A673 (cell line): ENCODE measurements around the gene JAG1. TPM values are rescaled to one million over a fixed set of nuclear protein-coding genes. Genes with fewer than 3 reads are reported as not detected.

Experiments used
- BruUV-seq: library from RNA; stranded (reverse); fragments of 400-500 nt; replicated peaks from 2 replicates; lab custom pipeline; 2021; lab: Mats Ljungman, UMichigan
- CTCF ChIA-PET: fragments of 300-600 bp; sonication (Branson Sonifier 250); formaldehyde crosslinking; loops from one replicate; lab custom pipeline; 2022; ENCODE audit warnings: antibody characterized with exemption; lab: Charles Lee
- POLR2A ChIA-PET: fragments of 300-600 bp; sonication (Branson Sonifier 250); formaldehyde crosslinking; loops from one replicate; lab custom pipeline; 2022; ENCODE audit warnings: antibody characterized with exemption; ENCODE audit not compliant: low non-redundant PET; lab: Charles Lee
- DNase-seq: peaks from one replicate; pipeline ENCODE4 v3.0.0-alpha.2; 2015; ENCODE audit warnings: low spot score
- H3K27ac ChIP-seq: fragments of 200-600 bp; sonication (generic); 2 replicates; pipeline ENCODE4 v1.5.1; 2016; ENCODE audit warnings: mixed run types, low read depth, mild to moderate bottlenecking, mixed read lengths, antibody characterized with exemption, low read length; ENCODE audit not compliant: poor library complexity, severe bottlenecking
- H3K27me3 ChIP-seq: fragments of 200-600 bp; sonication (generic); replicated peaks from 2 replicates; pipeline ENCODE4 v1.6.1; 2017; ENCODE audit warnings: mixed run types, low read depth, mild to moderate bottlenecking, mixed read lengths, antibody characterized with exemption, low read length; ENCODE audit not compliant: insufficient read depth, poor library complexity
- H3K36me3 ChIP-seq: fragments of 200-600 bp; sonication (generic); 2 replicates; pipeline ENCODE4 v1.6.1; 2016; ENCODE audit warnings: mixed run types, mild to moderate bottlenecking, mixed read lengths, antibody characterized with exemption, low read length; ENCODE audit not compliant: insufficient read depth, poor library complexity, severe bottlenecking
- H3K4me1 ChIP-seq: fragments of 200-600 bp; sonication (generic); 2 replicates; pipeline ENCODE4 v1.6.1; 2017; ENCODE audit warnings: mixed run types, mild to moderate bottlenecking, mixed read lengths, antibody characterized with exemption, low read length; ENCODE audit not compliant: insufficient read depth, poor library complexity, severe bottlenecking
- H3K4me3 ChIP-seq: fragments of 200-600 bp; sonication (generic); 2 replicates; pipeline ENCODE4 v1.5.1; 2016; ENCODE audit warnings: low read depth, mixed run types, mild to moderate bottlenecking, mixed read lengths, low read length; ENCODE audit not compliant: poor library complexity, severe bottlenecking
- H3K9me3 ChIP-seq: fragments of 200-600 bp; sonication (generic); 2 replicates; pipeline ENCODE4 v1.6.1; 2016; ENCODE audit warnings: mixed run types, low read depth, mild to moderate bottlenecking, mixed read lengths, antibody characterized with exemption, low read length; ENCODE audit not compliant: poor library complexity, severe bottlenecking
- EZH2 ChIP-seq: fragments of 200-600 bp; sonication (generic); IDR thresholded peaks from 2 replicates; pipeline ENCODE4 v1.6.1; 2017; ENCODE audit warnings: borderline replicate concordance, low read depth, mild to moderate bottlenecking, mixed read lengths, antibody characterized with exemption, low read length; ENCODE audit not compliant: poor library complexity, severe bottlenecking
- intact Hi-C: fragments of 100-400 bp; cut with micrococcal nuclease; formaldehyde crosslinking; loops from one replicate; pipeline ENCODE4 v1.10.0; 2022; ENCODE audit not compliant: unreplicated experiment
- total RNA-seq: library from RNA; stranded (reverse); gene quantifications from 2 replicates; pipeline ENCODE4 v1.2.3, GENCODE V29; 2021
- TF ChIP-seq, protein P1 (sequence below): fragments of 300-800, 200-600 bp; sonication (generic); conservative IDR thresholded peaks from 2 replicates; pipeline ENCODE4 v1.5.1; 2017; ENCODE audit warnings: low read depth, mild to moderate bottlenecking, antibody characterized with exemption, low read length, moderate library complexity, mixed read lengths

JAG1 gene
- total RNA-seq, 1 experiment from 2014 or later, result 57.5 TPM

DNA sequence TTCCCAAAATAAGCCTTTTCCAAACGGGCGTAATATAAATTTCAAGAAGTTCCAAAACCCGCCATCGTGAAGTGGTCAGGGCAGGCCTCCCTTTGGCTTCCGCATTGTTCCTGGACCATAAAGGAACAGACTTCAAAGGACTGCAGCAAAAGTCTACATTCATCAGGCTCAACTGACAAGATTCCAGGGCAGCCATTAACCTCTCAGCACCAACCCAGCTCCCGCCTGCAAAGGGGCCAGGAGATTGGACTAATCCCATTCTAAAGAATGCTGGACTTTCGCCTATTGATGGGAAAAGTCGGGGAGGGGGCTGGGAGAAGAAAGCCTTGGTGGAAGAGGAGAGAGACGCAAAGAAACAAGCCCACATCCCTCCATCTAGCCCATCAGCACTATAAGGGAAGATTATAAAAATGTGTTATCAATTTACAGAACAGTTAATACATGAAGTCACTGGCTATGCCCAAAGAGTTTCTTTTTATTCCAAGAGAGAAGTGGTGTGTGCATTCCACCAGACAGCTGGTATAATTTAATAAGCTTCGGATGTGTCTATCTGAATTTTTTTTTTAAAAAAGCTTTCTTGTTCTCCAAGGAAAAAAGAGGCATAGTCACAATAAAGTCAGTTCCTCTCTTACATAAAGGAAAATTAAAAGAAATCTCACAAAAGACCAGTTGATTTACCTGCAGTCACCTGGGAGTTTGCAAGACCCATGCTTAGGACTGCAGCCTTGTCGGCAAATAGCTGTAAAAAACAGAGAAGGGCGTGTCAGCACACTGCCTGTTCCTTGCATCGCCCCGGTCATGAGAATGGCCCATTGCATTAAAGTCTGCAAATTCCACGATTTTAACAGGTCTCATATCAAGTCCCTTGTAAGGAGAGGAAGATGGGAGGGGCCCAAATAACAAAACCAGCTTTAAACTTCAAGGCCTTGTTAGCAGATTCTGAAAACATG lies 17.8 kb downstream of the JAG1 start:
- ChIA-PET CTCF (no interaction called here), POLR2A (no interaction called here)
- Histone ChIP-seq H3K4me1 (peaks cover 34% of the 10 kb centered on the region), H3K27me3 (no peaks in the 10 kb centered on the region), H3K36me3 (peaks cover 62% of the 10 kb centered on the region), H3K4me3 (no peak overlapping the region), H3K27ac (no peak overlapping the region), H3K9me3 (no peaks in the 10 kb centered on the region)
- TF ChIP-seq, protein P1, sequence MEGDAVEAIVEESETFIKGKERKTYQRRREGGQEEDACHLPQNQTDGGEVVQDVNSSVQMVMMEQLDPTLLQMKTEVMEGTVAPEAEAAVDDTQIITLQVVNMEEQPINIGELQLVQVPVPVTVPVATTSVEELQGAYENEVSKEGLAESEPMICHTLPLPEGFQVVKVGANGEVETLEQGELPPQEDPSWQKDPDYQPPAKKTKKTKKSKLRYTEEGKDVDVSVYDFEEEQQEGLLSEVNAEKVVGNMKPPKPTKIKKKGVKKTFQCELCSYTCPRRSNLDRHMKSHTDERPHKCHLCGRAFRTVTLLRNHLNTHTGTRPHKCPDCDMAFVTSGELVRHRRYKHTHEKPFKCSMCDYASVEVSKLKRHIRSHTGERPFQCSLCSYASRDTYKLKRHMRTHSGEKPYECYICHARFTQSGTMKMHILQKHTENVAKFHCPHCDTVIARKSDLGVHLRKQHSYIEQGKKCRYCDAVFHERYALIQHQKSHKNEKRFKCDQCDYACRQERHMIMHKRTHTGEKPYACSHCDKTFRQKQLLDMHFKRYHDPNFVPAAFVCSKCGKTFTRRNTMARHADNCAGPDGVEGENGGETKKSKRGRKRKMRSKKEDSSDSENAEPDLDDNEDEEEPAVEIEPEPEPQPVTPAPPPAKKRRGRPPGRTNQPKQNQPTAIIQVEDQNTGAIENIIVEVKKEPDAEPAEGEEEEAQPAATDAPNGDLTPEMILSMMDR, result no peak
- no peak for TF ChIP-seq EZH2
- intact Hi-C loops, result no loop called here
- BruUV-seq, result no TSS peak
- DNase-seq, result no peak

DNA sequence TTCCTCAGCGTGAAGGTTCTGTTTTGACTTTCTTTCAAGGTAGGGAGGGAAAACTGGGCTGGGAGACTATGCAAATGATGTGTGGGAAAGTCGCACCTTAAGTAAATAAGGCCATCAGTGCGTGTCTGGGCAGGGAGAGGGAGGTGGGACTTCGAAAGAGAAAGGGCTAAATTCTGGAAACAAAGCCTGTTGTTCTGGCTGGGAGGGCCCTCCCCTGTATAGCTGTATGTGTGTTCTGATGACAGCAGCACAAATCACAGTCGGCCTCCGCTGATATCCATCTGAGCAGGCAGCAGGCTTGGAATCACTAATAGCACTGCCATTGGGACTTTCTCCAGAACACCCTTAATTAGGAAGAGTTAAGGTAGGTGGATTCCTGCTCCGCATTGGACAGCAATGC lies 19.2 kb downstream of the JAG1 start:
- ChIA-PET CTCF (no interaction called here), POLR2A (no interaction called here)
- no peak overlapping the region for H3K4me3 ChIP-seq
- no peaks in the 10 kb centered on the region for H3K27me3 ChIP-seq
- no TSS peak for BruUV-seq
- no peaks in the 10 kb centered on the region for H3K9me3 ChIP-seq
- TF ChIP-seq EZH2, result no peak
- TF ChIP-seq, protein P1, result no peak
- peaks cover 47% of the 10 kb centered on the region for H3K4me1 ChIP-seq
- intact Hi-C loops, result loop anchor here (5.0 kb wide), 1 partner anchor 187 kb away; no protein-coding TSS in a partner anchor
- no peak overlapping the region for H3K27ac ChIP-seq
- DNase-seq, result no peak
- peaks cover 62% of the 10 kb centered on the region for H3K36me3 ChIP-seq

DNA sequence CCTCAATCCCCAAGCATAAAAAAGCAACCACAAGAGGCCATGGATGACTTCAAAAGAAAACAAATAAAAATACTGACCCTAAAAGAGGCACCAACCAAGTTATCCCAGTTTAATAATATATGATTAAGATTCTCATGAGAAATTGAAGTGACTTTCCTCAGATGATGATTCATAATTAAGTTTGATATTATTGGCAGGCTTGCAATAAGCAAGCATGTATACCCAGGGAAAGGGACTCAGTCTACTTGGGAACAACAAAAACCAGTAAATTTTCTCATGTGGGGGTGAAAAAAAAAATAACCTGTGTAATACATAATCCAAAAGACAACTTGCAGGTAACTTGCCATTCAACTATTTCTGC lies 19.6 kb downstream of the JAG1 start:
- ChIA-PET CTCF (no interaction called here), POLR2A (no interaction called here)
- Histone ChIP-seq H3K4me1 (peaks cover 51% of the 10 kb centered on the region), H3K4me3 (no peak overlapping the region), H3K27me3 (no peaks in the 10 kb centered on the region), H3K9me3 (no peaks in the 10 kb centered on the region), H3K27ac (no peak overlapping the region), H3K36me3 (peaks cover 63% of the 10 kb centered on the region)
- no TSS peak for BruUV-seq
- TF ChIP-seq, protein P1, result no peak
- no peak for TF ChIP-seq EZH2
- intact Hi-C loops, result loop anchor here (5.0 kb wide), 1 partner anchor 187 kb away; no protein-coding TSS in a partner anchor
- no peak for DNase-seq
